ENCODE data around the gene NOC3L.

Gene NOC3L

DNA sequence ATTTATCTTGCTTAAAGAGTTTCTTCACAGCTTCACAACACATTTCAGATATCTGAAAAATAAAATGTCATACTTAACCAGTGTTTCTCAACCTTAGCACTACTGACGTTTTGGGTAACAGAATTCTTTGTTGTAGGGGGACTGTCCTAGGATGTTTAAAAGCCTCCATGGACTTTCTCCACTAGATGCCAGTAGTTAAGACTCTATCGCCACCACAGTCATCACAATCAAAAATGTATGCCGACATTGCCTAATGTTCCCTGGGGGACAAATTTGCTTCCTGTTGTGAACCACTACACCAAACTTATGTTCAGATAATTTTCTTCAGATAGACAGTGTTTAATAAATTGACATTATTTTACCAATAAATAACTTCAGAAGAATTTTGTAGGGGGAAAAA lies 13.4 kb downstream of the NOC3L start:
- no peak for DNase-seq (ENCODE audit: low spot score)
- TF ChIP-seq, protein P1, sequence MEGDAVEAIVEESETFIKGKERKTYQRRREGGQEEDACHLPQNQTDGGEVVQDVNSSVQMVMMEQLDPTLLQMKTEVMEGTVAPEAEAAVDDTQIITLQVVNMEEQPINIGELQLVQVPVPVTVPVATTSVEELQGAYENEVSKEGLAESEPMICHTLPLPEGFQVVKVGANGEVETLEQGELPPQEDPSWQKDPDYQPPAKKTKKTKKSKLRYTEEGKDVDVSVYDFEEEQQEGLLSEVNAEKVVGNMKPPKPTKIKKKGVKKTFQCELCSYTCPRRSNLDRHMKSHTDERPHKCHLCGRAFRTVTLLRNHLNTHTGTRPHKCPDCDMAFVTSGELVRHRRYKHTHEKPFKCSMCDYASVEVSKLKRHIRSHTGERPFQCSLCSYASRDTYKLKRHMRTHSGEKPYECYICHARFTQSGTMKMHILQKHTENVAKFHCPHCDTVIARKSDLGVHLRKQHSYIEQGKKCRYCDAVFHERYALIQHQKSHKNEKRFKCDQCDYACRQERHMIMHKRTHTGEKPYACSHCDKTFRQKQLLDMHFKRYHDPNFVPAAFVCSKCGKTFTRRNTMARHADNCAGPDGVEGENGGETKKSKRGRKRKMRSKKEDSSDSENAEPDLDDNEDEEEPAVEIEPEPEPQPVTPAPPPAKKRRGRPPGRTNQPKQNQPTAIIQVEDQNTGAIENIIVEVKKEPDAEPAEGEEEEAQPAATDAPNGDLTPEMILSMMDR (IDR thresholded peaks at IDR 0.05; ENCODE audit: extremely low read depth, insufficient read depth, missing control alignments) = no peak
- in situ Hi-C loops (cut with MboI; ENCODE audit: low pct_unique_long_range_greater_than_20kb, low sequenced_read_pairs, unreplicated experiment) = no loop called here

DNA sequence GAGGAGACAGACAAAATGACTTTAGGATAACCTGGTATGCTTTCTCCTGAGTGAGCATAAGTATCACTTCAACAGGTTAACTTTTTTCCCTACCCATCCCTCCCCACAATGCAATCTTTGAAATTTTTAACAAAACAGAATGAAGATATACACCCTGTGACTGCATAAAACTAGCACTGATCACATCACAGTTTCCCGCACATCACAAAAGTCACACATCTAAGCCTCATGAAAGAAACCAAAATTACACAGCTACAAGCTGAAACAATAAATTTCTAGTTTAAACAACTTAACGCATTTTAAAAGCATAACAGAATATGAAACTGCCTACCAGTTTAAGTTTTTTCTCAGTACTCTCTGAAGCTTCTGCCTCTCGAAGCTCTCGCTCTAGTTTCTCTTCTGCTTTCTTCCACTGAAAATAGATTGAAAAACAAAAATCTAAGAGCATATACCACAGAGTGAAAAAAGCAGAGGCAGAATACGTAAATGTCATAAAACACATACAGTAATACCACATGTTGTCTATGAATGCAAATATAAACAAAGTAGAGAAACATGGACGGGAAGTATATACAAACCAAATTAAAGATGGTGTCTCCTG lies 18.1 kb downstream of the NOC3L start:
- in situ Hi-C loops (cut with MboI; ENCODE audit: low pct_unique_long_range_greater_than_20kb, low sequenced_read_pairs, unreplicated experiment) = no loop called here
- DNase-seq (ENCODE audit: low spot score) = peak; percentile 56
- TF ChIP-seq, protein P1 (IDR thresholded peaks at IDR 0.05; ENCODE audit: extremely low read depth, insufficient read depth, missing control alignments) = no peak

DNA sequence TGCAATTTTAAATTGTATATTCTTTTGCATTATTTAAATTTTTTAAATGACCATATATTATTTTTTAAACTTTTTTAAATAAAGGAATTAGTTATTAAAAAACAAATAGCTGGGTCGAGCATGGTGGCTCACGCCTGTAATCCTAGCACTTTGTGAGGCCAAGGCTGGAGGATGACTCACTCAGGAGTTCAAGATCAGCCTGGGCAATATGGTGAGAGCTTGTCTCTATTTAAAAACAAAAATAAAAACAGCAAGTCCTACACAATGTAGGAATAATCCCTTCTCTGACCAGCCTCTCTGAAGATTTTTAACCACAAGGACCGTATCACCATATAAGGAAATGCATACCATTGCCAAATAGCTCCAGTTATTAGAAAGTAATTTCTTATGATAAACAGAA lies 19.6 kb downstream of the NOC3L start:
- in situ Hi-C loops (cut with MboI; ENCODE audit: low pct_unique_long_range_greater_than_20kb, low sequenced_read_pairs, unreplicated experiment) = no loop called here
- no peak for DNase-seq (ENCODE audit: low spot score)
- TF ChIP-seq, protein P1 (IDR thresholded peaks at IDR 0.05; ENCODE audit: extremely low read depth, insufficient read depth, missing control alignments) = no peak

DNA sequence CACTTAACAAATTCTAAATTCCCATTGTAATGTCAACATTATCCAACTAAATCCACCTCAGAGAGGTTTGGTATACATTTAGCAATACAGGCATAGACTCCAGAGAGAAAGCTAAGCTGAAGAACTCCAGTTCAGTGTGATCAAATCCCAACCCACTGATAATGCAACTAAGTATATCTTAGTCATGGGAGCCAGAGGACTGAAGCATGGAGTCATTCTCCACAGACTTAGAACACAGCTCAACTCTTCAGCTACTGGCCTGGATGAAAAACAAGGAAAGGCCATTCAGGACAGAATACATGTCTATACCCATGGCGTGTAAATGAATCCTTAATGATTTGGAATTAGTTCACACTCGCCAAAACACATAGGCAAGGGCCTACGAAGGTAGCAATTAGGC lies 27.9 kb downstream of the NOC3L start:
- TF ChIP-seq, protein P1 (IDR thresholded peaks at IDR 0.05; ENCODE audit: extremely low read depth, insufficient read depth, missing control alignments) = no peak
- no peak for DNase-seq (ENCODE audit: low spot score)
- in situ Hi-C loops (cut with MboI; ENCODE audit: low pct_unique_long_range_greater_than_20kb, low sequenced_read_pairs, unreplicated experiment) = no loop called here

DNA sequence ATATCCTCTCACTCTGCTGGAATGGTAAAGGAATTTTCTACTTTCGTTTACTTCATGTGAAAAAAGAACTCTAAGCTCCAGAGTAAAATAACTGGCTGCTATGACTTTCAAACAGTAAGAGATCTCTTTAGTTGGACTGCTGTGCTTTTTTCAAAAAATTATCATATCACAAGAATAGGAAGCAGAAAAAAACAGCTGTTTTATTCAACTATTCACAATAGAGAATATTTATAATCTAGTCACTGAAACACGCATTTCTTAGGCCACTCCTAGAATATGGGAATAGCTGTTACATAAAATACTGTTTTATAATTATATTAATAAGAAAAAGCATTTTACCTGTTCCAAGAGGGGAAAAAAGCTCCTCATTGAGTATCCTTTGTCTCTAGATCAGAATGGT lies 29.7 kb downstream of the NOC3L start:
- no peak for DNase-seq (ENCODE audit: low spot score)
- in situ Hi-C loops (cut with MboI; ENCODE audit: low pct_unique_long_range_greater_than_20kb, low sequenced_read_pairs, unreplicated experiment) = no loop called here
- TF ChIP-seq, protein P1 (IDR thresholded peaks at IDR 0.05; ENCODE audit: extremely low read depth, insufficient read depth, missing control alignments) = no peak

DNA sequence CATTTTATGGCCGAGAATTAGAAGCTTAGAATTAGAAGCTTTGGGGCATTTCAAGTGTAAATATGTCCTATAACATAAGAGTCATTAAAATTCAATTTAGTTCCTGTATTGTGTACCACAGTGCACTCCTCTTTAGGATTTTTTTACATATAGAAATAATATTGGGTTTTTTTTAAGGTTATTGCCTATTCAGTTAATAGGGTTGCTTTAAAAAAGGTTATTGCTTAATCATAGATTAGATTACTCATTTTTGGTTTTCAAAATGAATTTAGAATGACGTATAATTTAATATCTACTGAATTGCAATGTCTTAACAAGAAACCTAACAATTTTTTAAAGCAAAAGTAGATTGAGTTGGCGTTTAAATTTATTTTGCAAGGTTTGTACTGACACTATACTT lies 34.1 kb downstream of the NOC3L start:
- TF ChIP-seq, protein P1 (IDR thresholded peaks at IDR 0.05; ENCODE audit: extremely low read depth, insufficient read depth, missing control alignments) = no peak
- in situ Hi-C loops (cut with MboI; ENCODE audit: low pct_unique_long_range_greater_than_20kb, low sequenced_read_pairs, unreplicated experiment) = no loop called here
- DNase-seq (ENCODE audit: low spot score) = no peak

DNA sequence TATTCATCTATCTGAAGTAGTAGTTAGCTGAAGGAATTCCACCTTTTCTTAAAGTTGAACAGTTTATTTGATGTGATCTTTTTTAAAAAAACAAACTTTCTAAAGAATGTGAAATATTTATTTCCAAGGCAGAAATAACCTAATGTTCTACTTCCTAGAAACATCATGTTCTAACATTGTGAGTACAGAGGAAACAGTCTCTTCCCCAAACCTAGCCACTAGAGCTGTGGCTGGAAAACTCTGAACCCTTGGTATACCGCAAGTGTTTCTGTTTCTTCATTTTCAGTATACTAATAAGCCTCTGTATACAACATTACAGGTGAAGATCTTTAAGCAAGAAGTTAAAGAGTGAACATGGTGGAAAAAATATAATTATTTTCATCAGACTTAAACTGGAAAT lies 35.1 kb downstream of the NOC3L start:
- no peak for DNase-seq (ENCODE audit: low spot score)
- TF ChIP-seq, protein P1 (IDR thresholded peaks at IDR 0.05; ENCODE audit: extremely low read depth, insufficient read depth, missing control alignments) = no peak
- in situ Hi-C loops (cut with MboI; ENCODE audit: low pct_unique_long_range_greater_than_20kb, low sequenced_read_pairs, unreplicated experiment) = no loop called here
